Esophagus squamous epithelium (tissue), 5 donors: ENCODE results near the gene PGC. TPM values are rescaled to one million over a fixed set of nuclear protein-coding genes. Genes with fewer than 3 reads are reported as not detected.

Experiments
- DNase-seq: peaks from one replicate; lab custom pipeline; 2025; lab: John Stamatoyannopoulos, UW
- H3K27ac ChIP-seq, 4 donors: fragments of 200-600 bp; sonication (generic); one replicate each; pipeline ENCODE4 v1.5.1; 2016 to 2019; ENCODE audit warnings: mild to moderate bottlenecking in 1 of 4
- H3K27me3 ChIP-seq, 4 donors: fragments of 200-600 bp; sonication (generic); 1 replicate in 3 of 4; 2 replicates in 1 of 4; pipeline versions ENCODE4 v1.5.1 to v1.6.0; 2017 to 2021; ENCODE audit warnings: antibody characterized with exemption in 1 of 4
- H3K36me3 ChIP-seq, 3 donors: fragments of 200-600 bp; sonication (generic); one replicate each; pipeline ENCODE4 v1.5.1; 2016 to 2019
- H3K4me1 ChIP-seq, 3 donors: fragments of 200-600 bp; sonication (generic); one replicate each; pipeline ENCODE4 v1.5.1; 2017 to 2019
- H3K4me3 ChIP-seq, 4 donors: fragments of 200-600 bp; sonication (generic); 1 replicate in 3 of 4; 2 replicates in 1 of 4; pipeline ENCODE4 v1.5.1; 2016 to 2019; ENCODE audit warnings: mild to moderate bottlenecking in 2 of 4, moderate library complexity in 1 of 4
- H3K9me3 ChIP-seq, 3 donors: fragments of 200-600 bp; sonication (generic); one replicate each; pipeline ENCODE4 v1.5.1; 2016 to 2019
- POLR2A ChIP-seq, 4 donors: fragments of 450-650 bp; IDR thresholded peaks; one replicate each; pipeline ENCODE4 v1.6.1; 2017; ENCODE audit warnings: antibody characterized with exemption in 4 of 4, mild to moderate bottlenecking in 4 of 4, moderate library complexity in 3 of 4
- WGBS, 2 donors: methylation state at CpG; one replicate each; pipeline ENCODE4 v1.1.5; 2018; 5-methylcytosine and 5-hydroxymethylcytosine counted together
- intact Hi-C: fragments of 100-400 bp; cut with DNase I; formaldehyde crosslinking; loops from one replicate; pipeline ENCODE4 v1.15.0; 2022
- total RNA-seq, 4 donors: library from RNA; depleted of rRNA; stranded (reverse); fragments of >200 nt; gene quantifications; one replicate each; pipeline ENCODE4 v1.1.0, GENCODE V29; 2016
- TF ChIP-seq, protein P1 (sequence below), 6 experiments: fragments of 450-650 bp in 4 of 6; fragments of 200-600 bp in 2 of 6; sonication (generic) in 2 of 6; IDR thresholded peaks; one replicate each; pipeline ENCODE4 v1.5.1; 2016 to 2019; ENCODE audit warnings: antibody characterized with exemption in 6 of 6, mild to moderate bottlenecking in 4 of 6, moderate library complexity in 4 of 6
- donor health status: DM: yes; HTN: yes; CAD: no.

PGC gene
- total RNA-seq, 4 donors from 2014 or later: 0.95 TPM; not detected in 3

DNA sequence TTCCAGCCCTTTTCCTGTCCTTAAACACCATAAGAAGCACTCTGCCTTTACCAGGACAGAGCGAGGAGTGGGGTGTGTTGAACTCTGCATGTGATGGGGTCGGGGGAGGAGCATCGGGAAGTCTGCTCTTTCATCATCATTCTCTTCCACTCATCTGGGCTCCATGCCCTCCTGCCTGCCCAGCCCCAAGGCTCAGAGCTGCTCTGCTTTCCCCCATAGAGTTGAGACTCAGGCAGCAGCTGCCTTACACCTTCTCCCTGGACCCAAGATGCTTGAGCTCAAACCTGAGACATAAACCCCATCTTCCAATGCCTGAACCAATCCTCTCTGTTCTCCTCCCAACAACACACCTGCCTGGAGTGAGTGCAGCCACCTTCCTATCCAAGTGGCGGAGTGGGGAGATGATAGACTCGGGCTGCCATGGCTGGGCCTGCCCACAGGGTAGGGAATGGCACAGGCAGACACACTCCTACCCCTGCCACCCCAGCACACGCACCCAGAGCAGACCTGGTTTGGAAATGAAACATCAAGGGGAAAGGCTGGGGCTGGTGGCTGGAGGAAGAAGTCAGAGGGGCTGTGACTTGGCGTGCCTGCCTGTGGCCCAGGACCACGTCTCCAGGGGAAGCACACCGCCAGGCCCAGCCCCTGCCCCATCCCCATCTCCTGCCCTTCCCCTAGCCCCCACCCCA is 40.2 kb downstream of the PGC start:
- DNase-seq: no peak
- 52 to 63% methylated on average over 1 to 8 of the region's 9 CpGs for WGBS, 2 donors

DNA sequence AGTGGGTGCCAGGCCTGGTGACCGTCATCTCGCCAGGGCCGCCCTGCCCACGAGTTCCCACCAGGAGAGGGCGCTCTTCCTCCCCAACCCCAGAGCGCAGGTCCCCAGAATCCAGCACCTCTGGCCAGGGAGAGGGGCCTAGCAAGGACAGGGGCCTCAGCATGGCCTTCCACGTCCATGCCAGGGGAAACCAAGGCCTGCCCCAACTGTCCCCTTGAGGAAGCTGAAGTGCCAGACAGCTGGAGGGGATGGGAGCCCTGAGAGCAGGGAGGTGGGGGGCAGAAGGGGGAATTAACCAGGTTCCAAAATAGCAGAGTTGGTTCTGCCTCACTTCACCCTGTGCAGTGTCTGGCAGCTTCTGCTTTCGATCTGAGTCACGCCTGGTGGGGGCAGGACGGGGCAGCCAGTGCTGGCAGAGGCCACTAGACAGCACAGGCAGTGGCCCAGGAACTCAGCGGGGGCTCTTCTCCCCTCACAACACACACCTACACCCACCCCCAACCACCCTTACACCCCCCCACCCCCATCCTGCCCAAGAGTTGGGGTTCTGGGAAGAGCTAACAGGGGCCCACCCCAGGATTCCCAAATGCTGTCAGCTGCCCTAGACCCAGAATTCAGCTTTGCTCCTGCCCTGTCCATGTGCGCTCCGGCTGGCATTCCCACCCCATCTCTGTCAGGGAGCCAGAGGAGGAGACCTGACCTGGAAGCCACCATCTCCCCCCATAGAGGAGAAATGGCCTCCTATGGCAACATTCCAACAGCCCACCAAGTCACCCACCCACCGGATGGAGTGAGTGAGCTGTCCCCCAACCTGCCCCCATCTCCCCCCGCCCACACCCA is 41.0 kb downstream of the PGC start:
- Histone ChIP-seq H3K36me3 (peaks cover 0 to 15% (median 0%) of the 10 kb centered on the region in 3 donors), H3K4me3 (peak overlapping the region in 1 of 4 donors; percentile 13), H3K4me1 (peaks cover 38 to 58% (median 41%) of the 10 kb centered on the region in 3 donors), H3K27me3 (no peaks in the 10 kb centered on the region), H3K27ac (peak overlapping the region; percentile 62 to 93 (median 84)), H3K9me3 (no peaks in the 10 kb centered on the region)
- peak; percentile 41 for DNase-seq
- WGBS, 2 donors: 10 to 20% methylated on average over 4 of the region's 15 CpGs
- TF ChIP-seq, protein P1, sequence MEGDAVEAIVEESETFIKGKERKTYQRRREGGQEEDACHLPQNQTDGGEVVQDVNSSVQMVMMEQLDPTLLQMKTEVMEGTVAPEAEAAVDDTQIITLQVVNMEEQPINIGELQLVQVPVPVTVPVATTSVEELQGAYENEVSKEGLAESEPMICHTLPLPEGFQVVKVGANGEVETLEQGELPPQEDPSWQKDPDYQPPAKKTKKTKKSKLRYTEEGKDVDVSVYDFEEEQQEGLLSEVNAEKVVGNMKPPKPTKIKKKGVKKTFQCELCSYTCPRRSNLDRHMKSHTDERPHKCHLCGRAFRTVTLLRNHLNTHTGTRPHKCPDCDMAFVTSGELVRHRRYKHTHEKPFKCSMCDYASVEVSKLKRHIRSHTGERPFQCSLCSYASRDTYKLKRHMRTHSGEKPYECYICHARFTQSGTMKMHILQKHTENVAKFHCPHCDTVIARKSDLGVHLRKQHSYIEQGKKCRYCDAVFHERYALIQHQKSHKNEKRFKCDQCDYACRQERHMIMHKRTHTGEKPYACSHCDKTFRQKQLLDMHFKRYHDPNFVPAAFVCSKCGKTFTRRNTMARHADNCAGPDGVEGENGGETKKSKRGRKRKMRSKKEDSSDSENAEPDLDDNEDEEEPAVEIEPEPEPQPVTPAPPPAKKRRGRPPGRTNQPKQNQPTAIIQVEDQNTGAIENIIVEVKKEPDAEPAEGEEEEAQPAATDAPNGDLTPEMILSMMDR (IDR thresholded peaks at IDR 0.05): peak; percentile 43 to 82 (median 74)
- no peak for TF ChIP-seq POLR2A (IDR thresholded peaks at IDR 0.05)
- intact Hi-C loops: no loop called here

More for the DNA sequence above, 40.2 kb downstream of the PGC start:
- peaks cover 0 to 13% (median 0%) of the 10 kb centered on the region in 3 donors for H3K36me3 ChIP-seq
- no peaks in the 10 kb centered on the region for H3K27me3 ChIP-seq
- peaks cover 46 to 66% (median 49%) of the 10 kb centered on the region in 3 donors for H3K4me1 ChIP-seq
- H3K27ac ChIP-seq: peak overlapping the region; percentile 62 to 93 (median 84)
- H3K4me3 ChIP-seq: peak overlapping the region in 1 of 4 donors; percentile 4
- TF ChIP-seq POLR2A (IDR thresholded peaks at IDR 0.05): no peak
- TF ChIP-seq, protein P1 (IDR thresholded peaks at IDR 0.05): no peak
- no peaks in the 10 kb centered on the region for H3K9me3 ChIP-seq
- intact Hi-C loops: no loop called here

- Histone ChIP-seq H3K4me1 (peaks cover 36 to 50% (median 39%) of the 10 kb centered on the region in 3 donors), H3K4me3 (peak overlapping the region in 1 of 4 donors; percentile 13), H3K27ac (peak overlapping the region; percentile 62 to 93 (median 84)), H3K36me3 (peaks cover 0 to 15% (median 0%) of the 10 kb centered on the region in 3 donors), H3K27me3 (no peaks in the 10 kb centered on the region), H3K9me3 (no peaks in the 10 kb centered on the region)
- no peak for DNase-seq
- no peak for TF ChIP-seq POLR2A (IDR thresholded peaks at IDR 0.05)
- TF ChIP-seq, protein P1 (IDR thresholded peaks at IDR 0.05): no peak
- 55 to 81% methylated on average over 5 to 6 of the region's 12 CpGs for WGBS, 2 donors
- intact Hi-C loops: no loop called here
Measured at GRCh38 chr6:41705311-41705995, 41.7 kb downstream of the PGC start.

DNA sequence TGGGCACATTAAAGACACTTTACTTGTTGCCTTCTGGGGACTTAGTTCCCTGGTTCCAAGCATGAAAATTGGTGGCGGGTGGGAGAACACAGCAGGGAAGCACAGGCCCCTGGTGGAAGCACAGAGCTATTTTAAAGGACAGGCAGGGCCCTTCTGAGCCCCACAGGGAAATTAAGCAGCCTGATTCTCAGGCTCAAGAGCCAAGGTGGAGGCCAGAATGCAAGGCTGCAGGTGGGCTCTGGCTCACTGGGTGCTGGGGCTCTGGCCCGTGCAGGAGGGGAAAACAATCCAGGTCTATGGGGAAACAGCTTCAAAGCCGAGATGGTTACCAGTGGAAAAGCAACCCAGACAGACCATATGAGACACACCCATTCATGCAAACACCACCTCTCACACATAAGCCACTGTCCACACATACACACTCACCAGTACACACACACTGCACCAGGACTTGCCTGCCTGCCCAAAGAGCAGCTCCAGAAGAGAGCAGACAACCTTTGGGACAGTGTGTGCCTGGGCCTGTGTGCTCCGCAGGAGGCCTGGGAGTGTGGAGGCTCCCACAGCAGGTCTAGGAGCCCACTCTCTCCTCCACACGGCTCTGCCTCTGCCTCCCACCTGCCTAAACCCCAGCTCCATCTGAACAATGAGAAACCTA is 42.4 kb downstream of the PGC start:
- no peak overlapping the region for H3K4me3 ChIP-seq
- no peaks in the 10 kb centered on the region for H3K9me3 ChIP-seq
- DNase-seq: no peak
- intact Hi-C loops: no loop called here
- H3K27ac ChIP-seq: peak overlapping the region; percentile 62 to 93 (median 84)
- 70 to 82% methylated on average over 4 to 5 of the region's 5 CpGs for WGBS, 2 donors
- peaks cover 36 to 50% (median 39%) of the 10 kb centered on the region in 3 donors for H3K4me1 ChIP-seq
- peaks cover 0 to 15% (median 0%) of the 10 kb centered on the region in 3 donors for H3K36me3 ChIP-seq
- no peaks in the 10 kb centered on the region for H3K27me3 ChIP-seq
- TF ChIP-seq, protein P1 (IDR thresholded peaks at IDR 0.05): no peak
- no peak for TF ChIP-seq POLR2A (IDR thresholded peaks at IDR 0.05)
